Body of pancreas (tissue), 4 donors: ENCODE measurements around the gene HACL1. TPM values are rescaled to one million over a fixed set of nuclear protein-coding genes. Genes with fewer than 3 reads are reported as not detected.

Experiments
- ATAC-seq: fragments of 150-250 bp; one replicate; pipeline ENCODE4 v1.9.1; 2016
- DNase-seq, 4 donors: peaks; one replicate each; pipeline ENCODE4 v3.0.0-alpha.2; 2019
- H3K27ac ChIP-seq, 4 donors: fragments of 200-600 bp; sonication (generic); 1 replicate in 3 of 4; 2 replicates in 1 of 4; pipeline versions ENCODE4 v1.5.1 to v1.6.1; 2016 to 2019; ENCODE audit warnings: mild to moderate bottlenecking in 1 of 4, mixed read lengths in 1 of 4, moderate library complexity in 1 of 4
- H3K27me3 ChIP-seq, 2 donors: fragments of 200-600 bp; sonication (generic); one replicate each; pipeline ENCODE4 v1.6.0; 2016; ENCODE audit warnings: mild to moderate bottlenecking in 1 of 2
- H3K36me3 ChIP-seq, 2 donors: fragments of 200-600 bp; sonication (generic); replicated peaks in 1 of 2; 2 replicates each; pipeline ENCODE4 v1.5.1; 2016; ENCODE audit warnings: low read depth in 2 of 2; ENCODE audit not compliant: insufficient read depth in 1 of 2
- H3K4me1 ChIP-seq: fragments of 200-600 bp; sonication (generic); one replicate; pipeline ENCODE4 v1.6.0; 2016
- H3K4me3 ChIP-seq, 2 donors: fragments of 200-600 bp; sonication (generic); 1 replicate in 1 of 2; 2 replicates in 1 of 2; pipeline ENCODE4 v1.5.1; 2016 to 2019
- H3K9me3 ChIP-seq, 3 donors: fragments of 200-600 bp; sonication (generic); 1 replicate in 2 of 3; 2 replicates in 1 of 3; pipeline ENCODE4 v1.5.1; 2016
- CTCF ChIP-seq, 7 experiments: fragments of 450-650 bp in 4 of 7; fragments of 200-600 bp in 3 of 7; sonication (generic) in 3 of 7; IDR thresholded peaks; one replicate each; pipeline ENCODE4 v1.5.1; 2016 to 2019; ENCODE audit warnings: antibody characterized with exemption in 7 of 7
- POLR2A ChIP-seq, 3 donors: fragments of 450-650 bp; IDR thresholded peaks; one replicate each; pipeline ENCODE4 v1.6.1; 2016; ENCODE audit warnings: antibody characterized with exemption in 3 of 3, mild to moderate bottlenecking in 2 of 3
- WGBS, 2 donors: methylation state at CpG; one replicate each; pipeline ENCODE4 v1.1.5; 2017; 5-methylcytosine and 5-hydroxymethylcytosine counted together
- intact Hi-C: fragments of 100-400 bp; cut with DNase I; formaldehyde crosslinking; loops from one replicate; pipeline ENCODE4 v1.15.1; 2023
- total RNA-seq, 2 donors: library from RNA; depleted of rRNA; stranded (reverse); fragments of >200 nt; gene quantifications; one replicate each; pipeline ENCODE4 v1.1.0, GENCODE V29; 2016

Gene HACL1
- total RNA-seq, 2 donors from 2014 or later, result 12.5 to 19.5 TPM

GRCh38 chr3:15542614-15543013 is 58.8 kb downstream of the HACL1 start:
- no peak for DNase-seq
- ATAC-seq, result no peak
- Histone ChIP-seq H3K9me3 (no peaks in the 10 kb centered on the region), H3K4me1 (no peaks in the 10 kb centered on the region), H3K27me3 (no peaks in the 10 kb centered on the region), H3K36me3 (no peaks in the 10 kb centered on the region), H3K27ac (no peak overlapping the region), H3K4me3 (no peak overlapping the region)
- TF ChIP-seq POLR2A (IDR thresholded peaks at IDR 0.05), result no peak
- TF ChIP-seq CTCF (IDR thresholded peaks at IDR 0.05), result no peak
- intact Hi-C loops, result no loop called here
- WGBS, 2 donors, result 22 to 53% methylated on average over 5 of the region's 5 CpGs

GRCh38 chr3:15541371-15541770 is 60.0 kb downstream of the HACL1 start:
- 94 to 98% methylated on average over 4 of the region's 4 CpGs for WGBS, 2 donors
- Histone ChIP-seq H3K36me3 (no peaks in the 10 kb centered on the region), H3K4me3 (no peak overlapping the region), H3K27me3 (no peaks in the 10 kb centered on the region), H3K27ac (no peak overlapping the region), H3K9me3 (no peaks in the 10 kb centered on the region), H3K4me1 (no peaks in the 10 kb centered on the region)
- no peak for DNase-seq
- intact Hi-C loops, result no loop called here
- TF ChIP-seq CTCF (IDR thresholded peaks at IDR 0.05) (no peak), POLR2A (IDR thresholded peaks at IDR 0.05) (no peak)
- no peak for ATAC-seq

GRCh38 chr3:15539066-15539465 is 62.3 kb downstream of the HACL1 start:
- TF ChIP-seq POLR2A (IDR thresholded peaks at IDR 0.05), result no peak
- Histone ChIP-seq H3K36me3 (no peaks in the 10 kb centered on the region), H3K4me3 (no peak overlapping the region), H3K27me3 (no peaks in the 10 kb centered on the region), H3K4me1 (no peaks in the 10 kb centered on the region), H3K27ac (no peak overlapping the region), H3K9me3 (no peaks in the 10 kb centered on the region)
- 89 to 100% methylated on average over 1 of the region's 1 CpG for WGBS, 2 donors
- intact Hi-C loops, result no loop called here
- ATAC-seq (no peak), DNase-seq (no peak)

GRCh38 chr3:15538345-15538744 is 63.0 kb downstream of the HACL1 start:
- ATAC-seq, result no peak
- H3K4me3 ChIP-seq, result no peak overlapping the region
- H3K4me1 ChIP-seq, result no peaks in the 10 kb centered on the region
- H3K9me3 ChIP-seq, result no peaks in the 10 kb centered on the region
- DNase-seq, result no peak
- H3K36me3 ChIP-seq, result no peaks in the 10 kb centered on the region
- intact Hi-C loops, result no loop called here
- H3K27me3 ChIP-seq, result no peaks in the 10 kb centered on the region
- WGBS, 2 donors, result 82 to 89% methylated on average over 2 of the region's 2 CpGs
- no peak for TF ChIP-seq POLR2A (IDR thresholded peaks at IDR 0.05)
- TF ChIP-seq CTCF (IDR thresholded peaks at IDR 0.05), result no peak
- H3K27ac ChIP-seq, result no peak overlapping the region

GRCh38 chr3:15536856-15537255 is 64.5 kb downstream of the HACL1 start:
- WGBS, 2 donors, result 48 to 52% methylated on average over 2 of the region's 2 CpGs
- H3K36me3 ChIP-seq, result no peaks in the 10 kb centered on the region
- intact Hi-C loops, result no loop called here
- no peak for DNase-seq
- H3K4me3 ChIP-seq, result no peak overlapping the region
- no peaks in the 10 kb centered on the region for H3K4me1 ChIP-seq
- ATAC-seq, result no peak
- H3K27me3 ChIP-seq, result no peaks in the 10 kb centered on the region
- TF ChIP-seq CTCF (IDR thresholded peaks at IDR 0.05) (no peak), POLR2A (IDR thresholded peaks at IDR 0.05) (no peak)
- H3K9me3 ChIP-seq, result no peaks in the 10 kb centered on the region
- H3K27ac ChIP-seq, result no peak overlapping the region
